IPS-15b (cell line): Measurements from ENCODE around the gene TSPAN12.
"Not testable (repeated sequence)": the region's sequence is repeated elsewhere in the genome, so short reads cannot be mapped to it uniquely, and the experiment has no call there.

Source experiments
- H3K27me3 ChIP-seq: one replicate; pipeline ENCODE4 v1.6.1; 2013; ENCODE audit warnings: low read length; ENCODE audit not compliant: control insufficient read depth, insufficient read depth
- H3K36me3 ChIP-seq: one replicate; pipeline ENCODE4 v1.6.1; 2013; ENCODE audit warnings: low read length; ENCODE audit not compliant: control insufficient read depth, insufficient read depth
- H3K4me1 ChIP-seq: one replicate; pipeline ENCODE4 v1.6.1; 2013; ENCODE audit warnings: mild to moderate bottlenecking, low read length; ENCODE audit not compliant: control insufficient read depth, insufficient read depth
- H3K4me3 ChIP-seq: one replicate; pipeline ENCODE4 v1.5.1; 2013; ENCODE audit warnings: low read depth, low read length
- H3K9ac ChIP-seq: one replicate; pipeline ENCODE4 v1.6.1; 2013; ENCODE audit warnings: low read depth, mild to moderate bottlenecking, low read length
- H3K9me3 ChIP-seq: one replicate; pipeline ENCODE4 v1.6.1; 2013; ENCODE audit warnings: mild to moderate bottlenecking, low read length; ENCODE audit not compliant: control insufficient read depth, insufficient read depth

Gene TSPAN12, protein sequence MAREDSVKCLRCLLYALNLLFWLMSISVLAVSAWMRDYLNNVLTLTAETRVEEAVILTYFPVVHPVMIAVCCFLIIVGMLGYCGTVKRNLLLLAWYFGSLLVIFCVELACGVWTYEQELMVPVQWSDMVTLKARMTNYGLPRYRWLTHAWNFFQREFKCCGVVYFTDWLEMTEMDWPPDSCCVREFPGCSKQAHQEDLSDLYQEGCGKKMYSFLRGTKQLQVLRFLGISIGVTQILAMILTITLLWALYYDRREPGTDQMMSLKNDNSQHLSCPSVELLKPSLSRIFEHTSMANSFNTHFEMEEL

DNA sequence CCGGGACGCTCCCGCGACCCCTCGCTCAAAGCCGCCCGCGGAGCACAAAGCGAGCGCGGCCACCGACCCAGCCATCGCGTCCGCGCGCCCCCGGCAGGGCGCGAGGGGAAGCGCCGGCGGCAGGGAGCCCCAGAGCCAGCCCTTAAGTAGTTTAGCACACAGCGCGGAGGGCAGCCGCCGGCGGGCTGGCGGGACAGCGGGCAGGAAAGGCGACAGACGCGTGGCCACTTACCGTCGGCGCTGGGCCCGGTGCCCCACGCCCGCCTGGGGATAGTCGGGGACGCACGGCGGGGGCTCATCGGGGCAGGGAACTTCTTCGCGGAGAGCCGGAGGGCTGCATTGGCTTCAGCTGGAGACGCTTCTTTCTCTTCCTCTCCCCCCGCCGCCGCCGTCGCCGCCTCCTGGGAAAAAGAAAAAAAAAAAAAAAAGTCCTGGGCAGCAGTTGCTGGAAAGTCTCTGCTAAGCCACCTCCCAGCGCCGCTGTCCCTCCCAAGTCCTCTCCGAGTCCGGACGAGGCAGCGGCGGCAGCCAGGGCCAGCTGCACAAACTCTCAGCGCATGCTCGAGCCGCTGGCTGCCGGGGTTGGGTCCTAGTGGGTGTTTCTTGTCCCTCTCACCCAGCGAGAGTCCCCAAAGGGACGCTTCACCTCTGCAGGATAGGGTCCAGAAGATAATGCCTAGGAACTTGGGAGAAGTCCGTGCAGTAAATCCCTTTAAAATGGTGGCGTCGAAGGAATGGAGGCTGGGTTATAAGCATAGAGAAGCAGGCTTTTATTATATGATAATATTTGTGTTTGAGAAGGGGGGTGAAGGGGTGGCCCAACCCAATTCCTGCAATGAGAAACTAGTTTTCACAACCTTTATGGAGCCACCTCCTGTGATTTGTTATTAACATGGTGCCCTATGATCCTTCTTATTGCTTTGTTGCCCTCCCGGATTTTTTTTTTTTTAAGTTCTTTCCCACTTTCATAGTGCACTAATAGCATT lies at the start of gene TSPAN12:
TSPAN12 (minus strand) TSS at position 557 of the 986 bp plus-strand sequence. CDS start 1,381 bp downstream, outside the sequence.
- Histone ChIP-seq H3K9ac (peak within 1 kb of the TSS; percentile 70), H3K4me1 (peaks cover 3% of the 10 kb centered on the region), H3K36me3 (no peaks in the 10 kb centered on the region), H3K9me3 (no peaks in the 10 kb centered on the region), H3K4me3 (peak within 1 kb of the TSS; percentile 60), H3K27me3 (peaks cover 9% of the 10 kb centered on the region)

DNA sequence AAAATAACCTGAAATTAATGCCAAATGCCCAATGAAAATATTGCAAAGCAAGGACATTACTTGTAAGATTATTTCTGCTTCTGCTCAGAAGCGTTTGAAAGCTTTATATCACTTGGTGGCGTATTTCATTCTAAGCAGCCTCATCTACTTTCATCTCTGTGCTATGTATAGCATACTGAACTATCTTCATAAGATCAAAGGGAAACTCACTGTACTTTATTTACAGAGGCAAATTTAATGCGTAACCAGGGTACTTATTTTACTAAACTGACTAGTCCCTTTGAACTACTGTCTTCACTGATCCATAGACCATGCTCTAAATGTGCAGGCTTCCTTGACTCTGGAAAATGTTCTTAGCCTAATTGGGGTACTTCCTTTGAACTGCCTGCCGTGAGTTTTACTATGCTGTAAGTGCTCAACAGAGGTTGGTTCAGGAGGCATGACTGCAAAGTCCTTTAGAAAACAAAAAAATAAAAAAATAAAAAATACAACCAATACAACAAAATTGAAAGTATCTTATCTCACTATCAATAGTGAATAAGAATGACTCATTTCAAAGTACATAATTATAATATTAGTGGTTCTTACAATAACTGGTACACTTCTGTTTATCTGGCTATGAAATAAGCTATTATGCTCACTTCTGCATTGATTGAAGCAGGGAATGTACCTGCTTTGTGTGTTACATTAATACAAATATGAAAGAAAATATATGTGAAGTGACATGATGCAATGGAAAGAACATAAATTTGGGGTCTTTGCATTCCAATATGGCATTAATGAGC lies 41.0 kb upstream of the TSPAN12 start:
- H3K9ac ChIP-seq: no peak overlapping the region
- no peaks in the 10 kb centered on the region for H3K27me3 ChIP-seq
- H3K4me1 ChIP-seq: no peaks in the 10 kb centered on the region
- no peak overlapping the region for H3K4me3 ChIP-seq
- no peaks in the 10 kb centered on the region for H3K36me3 ChIP-seq
- H3K9me3 ChIP-seq: peaks cover 9% of the 10 kb centered on the region

DNA sequence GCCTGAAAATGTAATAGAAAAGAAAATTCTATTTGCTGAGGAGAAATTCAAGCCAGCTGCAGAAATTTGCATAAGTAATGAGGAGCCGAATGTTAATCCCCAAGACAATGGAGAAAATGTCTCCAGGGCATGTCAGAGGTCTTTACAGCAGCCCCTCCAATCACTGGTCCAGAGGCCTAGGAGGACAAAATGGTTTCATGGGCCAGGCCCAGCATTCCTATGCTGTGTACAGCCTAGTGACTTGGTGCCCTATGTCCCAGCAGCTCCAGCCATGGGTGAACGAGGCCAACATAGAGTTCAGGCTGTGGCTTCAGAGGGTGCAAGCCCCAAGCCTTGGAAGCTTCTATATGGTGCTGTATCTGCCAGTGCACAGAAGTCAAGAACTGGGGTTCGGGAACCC lies 37.3 kb upstream of the TSPAN12 start:
- H3K27me3 ChIP-seq, H3K4me1 ChIP-seq, H3K9ac ChIP-seq, H3K36me3 ChIP-seq, H3K4me3 ChIP-seq: not testable (repeated sequence)
- peaks cover 13% of the 10 kb centered on the region for H3K9me3 ChIP-seq

DNA sequence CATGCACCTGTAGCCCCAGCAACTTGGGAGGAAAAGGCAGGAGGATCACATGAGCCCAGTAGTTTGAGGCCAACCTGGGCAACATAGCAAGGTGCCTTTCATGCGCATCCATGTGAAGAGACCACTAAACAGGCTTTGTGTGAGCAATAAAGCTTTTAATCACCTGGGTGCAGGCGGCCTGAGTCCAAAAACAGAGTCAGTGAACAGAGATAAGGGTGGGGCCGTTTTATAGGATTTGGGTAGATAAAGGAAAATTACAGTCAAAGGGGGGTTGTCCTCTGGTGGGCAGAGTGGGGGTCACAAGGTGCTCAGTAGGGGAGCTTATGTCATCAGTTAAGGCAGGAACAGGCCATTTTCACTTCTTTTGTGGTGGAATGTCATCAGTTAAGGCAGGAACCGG lies 27.7 kb upstream of the TSPAN12 start:
- not testable (repeated sequence) for H3K9ac ChIP-seq, H3K4me3 ChIP-seq, H3K9me3 ChIP-seq, H3K4me1 ChIP-seq, H3K27me3 ChIP-seq, H3K36me3 ChIP-seq

DNA sequence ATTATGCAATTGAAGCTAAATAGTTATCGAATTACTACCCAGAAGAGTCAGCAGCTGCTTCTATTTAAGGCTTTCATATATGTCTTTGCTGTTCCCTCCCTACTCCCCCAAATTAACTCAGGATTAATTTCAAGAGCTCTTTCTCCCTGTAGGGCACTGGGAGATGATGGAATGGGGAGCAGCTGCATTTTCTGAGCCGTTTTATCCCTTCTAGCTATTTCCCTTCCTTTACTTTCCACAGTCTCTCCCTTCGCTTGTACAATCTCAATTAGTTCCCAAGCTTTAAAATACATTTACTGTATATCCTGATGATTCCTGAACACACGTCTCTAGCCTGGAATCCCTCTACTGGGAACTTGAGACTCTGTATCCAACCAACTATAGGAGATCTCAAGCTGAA lies 19.8 kb upstream of the TSPAN12 start:
- Histone ChIP-seq H3K9ac (no peak overlapping the region), H3K4me1 (peaks cover 4% of the 10 kb centered on the region), H3K27me3 (no peaks in the 10 kb centered on the region), H3K36me3 (no peaks in the 10 kb centered on the region), H3K9me3 (no peaks in the 10 kb centered on the region), H3K4me3 (no peak overlapping the region)

DNA sequence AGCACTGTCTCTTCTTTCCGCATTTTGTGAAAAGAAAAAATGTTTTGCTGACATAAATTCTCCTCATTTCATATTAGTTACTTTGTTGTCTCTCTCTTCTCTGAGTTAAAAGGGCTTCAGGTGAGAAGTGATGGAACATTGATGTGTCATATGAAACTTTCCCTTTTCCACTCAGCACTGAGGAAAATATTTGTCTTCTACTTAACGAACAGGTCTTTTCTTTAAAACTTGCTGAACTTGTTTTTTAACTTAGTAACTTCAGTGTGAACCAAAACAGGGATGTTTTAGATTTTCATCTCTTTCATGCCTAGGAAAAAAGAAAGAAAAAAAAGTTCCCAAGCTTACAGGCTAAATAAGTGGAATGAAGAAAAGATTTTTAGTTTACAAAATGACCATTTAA lies 19.0 kb upstream of the TSPAN12 start:
- Histone ChIP-seq H3K27me3 (no peaks in the 10 kb centered on the region), H3K4me1 (peaks cover 4% of the 10 kb centered on the region), H3K9ac (no peak overlapping the region), H3K9me3 (no peaks in the 10 kb centered on the region), H3K36me3 (no peaks in the 10 kb centered on the region), H3K4me3 (no peak overlapping the region)

DNA sequence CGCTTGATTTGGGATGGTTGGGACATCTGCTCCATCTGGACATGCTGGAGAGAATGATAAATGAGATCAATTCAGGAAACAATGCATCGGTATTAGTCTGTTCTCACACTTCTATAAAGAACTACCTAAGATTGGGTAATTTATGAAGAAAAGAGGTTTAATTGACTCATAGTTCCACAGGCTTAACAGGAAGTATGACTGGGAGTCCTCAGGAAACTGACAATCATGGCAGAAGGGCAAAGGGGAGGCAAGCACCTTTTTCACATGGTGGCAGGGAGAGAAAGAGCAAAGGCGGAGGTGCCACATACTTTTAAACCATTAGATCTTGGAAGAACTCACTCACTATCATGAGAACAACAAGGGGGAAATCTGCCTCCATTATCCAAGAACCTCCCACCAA lies 16.8 kb upstream of the TSPAN12 start:
- Histone ChIP-seq H3K4me1 (peaks cover 4% of the 10 kb centered on the region), H3K9ac (no peak overlapping the region), H3K9me3 (no peaks in the 10 kb centered on the region), H3K4me3 (no peak overlapping the region), H3K36me3 (no peaks in the 10 kb centered on the region), H3K27me3 (no peaks in the 10 kb centered on the region)

DNA sequence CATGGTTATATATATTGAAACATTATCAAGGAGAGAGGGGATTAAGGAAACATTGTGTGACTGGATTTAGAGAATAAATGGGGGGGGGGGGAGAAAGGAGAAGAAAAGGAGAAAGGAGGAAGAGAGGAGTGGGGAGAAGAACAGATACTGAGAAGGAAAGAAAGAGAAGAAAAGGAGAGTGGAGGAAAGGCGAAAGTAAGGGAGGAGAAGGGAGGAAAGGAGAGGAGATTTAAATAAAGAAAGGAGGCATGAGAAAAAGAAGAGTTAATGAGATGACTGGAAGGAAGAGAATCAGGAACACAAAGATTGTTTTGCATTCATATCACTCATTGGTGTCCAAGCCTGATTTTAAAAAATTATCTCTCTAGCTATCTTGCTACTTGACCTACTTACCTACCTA lies 16.1 kb upstream of the TSPAN12 start:
- Histone ChIP-seq H3K27me3 (no peaks in the 10 kb centered on the region), H3K4me3 (no peak overlapping the region), H3K36me3 (no peaks in the 10 kb centered on the region), H3K4me1 (peaks cover 4% of the 10 kb centered on the region), H3K9ac (no peak overlapping the region), H3K9me3 (no peaks in the 10 kb centered on the region)

DNA sequence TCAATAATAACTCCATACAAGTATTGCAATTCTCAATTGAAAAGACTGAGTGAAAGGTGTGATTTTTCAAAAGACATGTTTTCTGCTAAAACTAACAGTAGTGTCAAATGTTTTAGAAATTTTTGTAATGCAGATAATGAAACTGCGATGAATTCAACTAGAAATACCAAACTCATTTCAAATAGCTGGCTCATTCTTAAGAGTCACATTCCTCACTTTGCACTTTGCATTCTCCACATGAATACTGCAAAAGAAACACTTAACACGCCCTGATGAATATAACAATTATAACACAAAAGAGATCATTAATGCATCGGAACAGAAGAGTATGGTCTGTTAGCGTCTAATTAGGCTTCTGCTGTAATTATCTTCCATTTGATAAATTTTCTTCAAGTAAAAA lies 15.5 kb upstream of the TSPAN12 start:
- Histone ChIP-seq H3K9ac (no peak overlapping the region), H3K4me3 (no peak overlapping the region), H3K27me3 (no peaks in the 10 kb centered on the region), H3K4me1 (peaks cover 4% of the 10 kb centered on the region), H3K36me3 (no peaks in the 10 kb centered on the region), H3K9me3 (no peaks in the 10 kb centered on the region)

DNA sequence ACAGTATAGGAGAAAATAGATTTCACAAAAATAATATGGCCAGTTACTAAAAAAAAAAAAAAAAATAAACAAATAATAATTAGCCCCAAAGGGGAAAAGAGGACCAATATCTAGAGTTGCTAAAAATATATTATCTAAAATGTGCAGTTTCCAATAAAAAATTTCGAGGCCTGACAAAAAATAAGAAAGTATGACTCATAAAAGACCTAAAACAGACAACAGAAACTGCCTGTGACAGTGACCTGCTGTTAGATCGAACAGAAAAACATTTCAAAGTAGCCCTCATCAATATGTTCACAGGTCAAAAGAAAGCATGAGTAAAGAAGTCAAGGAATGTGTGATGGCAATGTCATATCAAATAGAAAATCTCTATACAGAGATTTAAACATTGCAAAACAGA lies 11.8 kb upstream of the TSPAN12 start:
- Histone ChIP-seq H3K9ac (no peak overlapping the region), H3K4me3 (no peak overlapping the region), H3K36me3 (no peaks in the 10 kb centered on the region), H3K27me3 (no peaks in the 10 kb centered on the region), H3K4me1 (peaks cover 4% of the 10 kb centered on the region), H3K9me3 (no peaks in the 10 kb centered on the region)

DNA sequence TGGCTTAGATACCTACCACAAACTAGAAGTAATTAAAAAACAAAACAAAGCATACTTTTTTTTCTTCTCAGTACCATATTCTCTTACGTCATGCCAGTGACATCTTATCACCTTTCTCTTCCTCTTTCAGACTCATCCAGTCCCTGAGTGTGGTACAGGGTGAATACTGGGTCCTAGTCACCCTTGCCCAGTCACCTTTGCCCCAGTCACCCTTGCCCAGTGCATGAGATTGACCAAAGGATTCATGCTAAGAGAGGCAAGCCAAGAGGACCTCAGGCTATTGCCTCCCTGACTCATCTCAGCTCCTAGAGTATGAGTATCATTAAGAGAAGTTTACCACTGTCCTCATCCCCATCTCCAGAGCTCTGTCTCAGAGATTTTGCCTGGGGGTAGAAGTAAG lies 10.0 kb upstream of the TSPAN12 start:
- H3K9ac ChIP-seq: no peak overlapping the region
- no peaks in the 10 kb centered on the region for H3K4me1 ChIP-seq
- no peaks in the 10 kb centered on the region for H3K9me3 ChIP-seq
- no peaks in the 10 kb centered on the region for H3K27me3 ChIP-seq
- no peaks in the 10 kb centered on the region for H3K36me3 ChIP-seq
- H3K4me3 ChIP-seq: no peak overlapping the region
